Measurements from ENCODE around the gene ATP2A3.

DNA sequence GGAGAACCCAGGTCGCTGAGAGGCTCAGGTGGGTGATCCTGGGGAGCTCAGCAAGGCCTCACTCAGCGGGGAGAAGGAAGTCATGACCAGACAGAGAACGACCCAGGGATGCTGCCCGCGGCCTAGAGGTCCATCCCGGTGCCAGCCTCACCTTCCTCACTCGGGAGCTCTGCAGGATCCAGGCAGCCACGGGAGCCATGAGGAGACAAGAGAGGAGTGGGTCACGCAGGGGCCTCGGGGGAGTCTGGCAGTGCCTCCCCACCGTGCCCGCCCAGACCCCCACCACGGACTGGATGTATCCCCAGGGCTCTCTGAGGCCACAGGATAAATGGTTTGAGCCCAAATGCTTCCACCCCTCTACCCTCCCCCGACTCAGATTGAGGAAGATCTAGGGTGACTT lies 10.7 kb downstream of the ATP2A3 start:
- TF ChIP-seq ARNT (IDR thresholded peaks at IDR 0.05): no peak
- no peak for TF ChIP-seq NFRKB (IDR thresholded peaks at IDR 0.05)
- TF ChIP-seq FOXM1 (IDR thresholded peaks at IDR 0.05; ENCODE audit: borderline replicate concordance): no peak
- TF ChIP-seq HDGF (IDR thresholded peaks at IDR 0.05; ENCODE audit: borderline replicate concordance): no peak

Data from HEK293T (cell line).